Measurements from ENCODE around the gene MNS1. TPM values are rescaled to one million over a fixed set of nuclear protein-coding genes. Genes with fewer than 3 reads are reported as not detected.
"Not testable (repeated sequence)": the region's sequence is repeated elsewhere in the genome, so short reads cannot be mapped to it uniquely, and the experiment has no call there.

The MNS1 gene
- polyA plus RNA-seq, 3 donors: 0.03 to 0.29 TPM; not detected in 1

- DNase-seq; H3K4me1 ChIP-seq (ENCODE audit: control insufficient read depth in 1 of 2, insufficient read depth in 2 of 2, low read length in 2 of 2); H3K27ac ChIP-seq (ENCODE audit: low read depth in 1 of 2, low read length in 2 of 2); H2AFZ ChIP-seq (ENCODE audit: insufficient read depth, low read depth, low read length, poor library complexity, severe bottlenecking); H4K20me1 ChIP-seq (ENCODE audit: insufficient read depth, low read length); H3K27ac Mint-ChIP-seq; H3K9me3 ChIP-seq (replicated peaks in 1 of 2; ENCODE audit: control insufficient read depth in 1 of 2, insufficient read depth in 1 of 2, low read length in 2 of 2); H3K4me2 ChIP-seq (replicated peaks; ENCODE audit: extremely low read depth, low read length, poor library complexity, severe bottlenecking); H3K36me3 Mint-ChIP-seq; H3K27me3 ChIP-seq (ENCODE audit: control insufficient read depth in 2 of 2, insufficient read depth in 2 of 2, low read length in 2 of 2); H3K9ac ChIP-seq (ENCODE audit: insufficient read depth, low read length, poor library complexity, severe bottlenecking); H3K4me1 Mint-ChIP-seq; H3K79me2 ChIP-seq (ENCODE audit: insufficient read depth, low read length); H3K36me3 ChIP-seq (replicated peaks in 1 of 2; ENCODE audit: control insufficient read depth in 1 of 2, insufficient read depth in 2 of 2, low read length in 2 of 2); H3K4me3 Mint-ChIP-seq; H3K4me3 ChIP-seq (replicated peaks in 1 of 3; ENCODE audit: low read depth in 2 of 3, low read length in 3 of 3); H3K27me3 Mint-ChIP-seq (ENCODE audit: low read depth in 3 of 3); intact Hi-C loops (cut with micrococcal nuclease): not testable (repeated sequence)
- 94% methylated on average over 3 of the region's 3 CpGs for WGBS (ENCODE audit: insufficient coverage)
- peaks cover 0 to 12% (median 4%) of the 10 kb centered on the region in 7 donors for H3K9me3 Mint-ChIP-seq
Measured at GRCh38 chr15:56485426-56485825, 20.5 kb upstream of the MNS1 start.

DNA sequence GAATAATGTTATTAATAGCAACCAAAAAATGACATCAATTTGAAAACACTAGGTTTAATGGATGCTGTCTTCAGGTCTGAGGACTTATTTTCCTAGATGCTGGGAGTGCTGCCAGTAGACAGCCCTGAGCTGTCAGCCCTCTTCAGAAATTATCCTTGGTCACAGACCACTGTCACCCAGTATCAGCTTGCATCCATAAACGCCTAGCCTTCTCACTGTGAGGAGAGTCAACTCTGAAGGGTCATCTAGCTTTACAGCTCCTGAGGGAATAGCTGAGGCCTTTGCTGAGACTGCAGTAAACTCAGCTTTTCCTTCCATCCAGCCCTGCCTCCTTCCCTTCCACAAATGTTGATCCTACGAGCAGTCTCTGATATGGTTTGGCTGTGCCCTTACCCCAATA lies 19.4 kb upstream of the MNS1 start:
- intact Hi-C loops (cut with micrococcal nuclease): no loop called here
- WGBS (ENCODE audit: insufficient coverage): 88% methylated on average over 1 of the region's 2 CpGs
- no peak overlapping the region for H2AFZ ChIP-seq (ENCODE audit: insufficient read depth, low read depth, low read length, poor library complexity, severe bottlenecking)

More for the DNA sequence above, 19.4 kb upstream of the MNS1 start:
- Histone ChIP-seq H3K36me3 (replicated peaks in 1 of 2; ENCODE audit: control insufficient read depth in 1 of 2, insufficient read depth in 2 of 2, low read length in 2 of 2) (no peaks in the 10 kb centered on the region), H3K4me2 (replicated peaks; ENCODE audit: extremely low read depth, low read length, poor library complexity, severe bottlenecking) (no peak overlapping the region), H3K79me2 (ENCODE audit: insufficient read depth, low read length) (no peaks in the 10 kb centered on the region), H3K9ac (ENCODE audit: insufficient read depth, low read length, poor library complexity, severe bottlenecking) (no peak overlapping the region), H3K4me3 (replicated peaks in 1 of 3; ENCODE audit: low read depth in 2 of 3, low read length in 3 of 3) (no peak overlapping the region), H3K27ac (ENCODE audit: low read depth in 1 of 2, low read length in 2 of 2) (no peak overlapping the region), H4K20me1 (ENCODE audit: insufficient read depth, low read length) (no peaks in the 10 kb centered on the region), H3K4me1 (ENCODE audit: control insufficient read depth in 1 of 2, insufficient read depth in 2 of 2, low read length in 2 of 2) (no peaks in the 10 kb centered on the region), H3K9me3 (replicated peaks in 1 of 2; ENCODE audit: control insufficient read depth in 1 of 2, insufficient read depth in 1 of 2, low read length in 2 of 2) (peaks cover 0 to 8% of the 10 kb centered on the region in 2 donors), H3K27me3 (ENCODE audit: control insufficient read depth in 2 of 2, insufficient read depth in 2 of 2, low read length in 2 of 2) (no peaks in the 10 kb centered on the region)
- no peaks in the 10 kb centered on the region for H3K36me3 Mint-ChIP-seq
- no peak overlapping the region for H3K27ac Mint-ChIP-seq
- H3K4me3 Mint-ChIP-seq: no peak overlapping the region
- H3K27me3 Mint-ChIP-seq (ENCODE audit: low read depth in 3 of 3): peaks cover 0 to 2% (median 0%) of the 10 kb centered on the region in 3 donors
- peaks cover 0 to 17% (median 12%) of the 10 kb centered on the region in 7 donors for H3K9me3 Mint-ChIP-seq
- H3K4me1 Mint-ChIP-seq: peaks cover 4% of the 10 kb centered on the region
- no peak for DNase-seq
- no peak for TF ChIP-seq CTCF (IDR thresholded peaks at IDR 0.05)
